Suppressor macrophage (primary cell): Measurements from ENCODE around the gene CREBRF.
A peak's percentile ranks its signal among the peaks of the same experiment; 100 is the strongest.
"Not testable (repeated sequence)": the region's sequence is repeated elsewhere in the genome, so short reads cannot be mapped to it uniquely, and the experiment has no call there.

Experiments used
- DNase-seq, 4 experiments: peaks; one replicate each; pipeline ENCODE4 v3.0.0-alpha.2; 2020 to 2022

Gene CREBRF

GRCh38 chr5:173089581-173089980, 33.4 kb downstream of the CREBRF start:
- no peak for DNase-seq

DNA sequence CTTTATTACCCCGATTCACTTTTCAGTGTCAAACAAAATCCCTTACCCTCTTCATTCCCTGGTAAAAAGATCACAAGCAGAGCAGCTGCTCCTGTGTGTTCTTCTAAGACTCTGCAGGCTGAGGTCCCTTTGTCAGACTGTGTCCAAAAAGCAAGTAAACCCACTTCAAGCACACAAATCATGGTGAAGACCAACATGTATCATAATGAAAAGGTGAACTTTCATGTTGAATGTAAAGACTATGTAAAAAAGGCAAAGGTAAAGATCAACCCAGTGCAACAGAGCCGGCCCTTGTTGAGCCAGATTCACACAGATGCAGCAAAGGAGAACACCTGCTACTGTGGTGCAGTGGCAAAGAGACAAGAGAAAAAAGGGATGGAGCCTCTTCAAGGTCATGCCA, 34.5 kb downstream of the CREBRF start:
- no peak for DNase-seq

DNA sequence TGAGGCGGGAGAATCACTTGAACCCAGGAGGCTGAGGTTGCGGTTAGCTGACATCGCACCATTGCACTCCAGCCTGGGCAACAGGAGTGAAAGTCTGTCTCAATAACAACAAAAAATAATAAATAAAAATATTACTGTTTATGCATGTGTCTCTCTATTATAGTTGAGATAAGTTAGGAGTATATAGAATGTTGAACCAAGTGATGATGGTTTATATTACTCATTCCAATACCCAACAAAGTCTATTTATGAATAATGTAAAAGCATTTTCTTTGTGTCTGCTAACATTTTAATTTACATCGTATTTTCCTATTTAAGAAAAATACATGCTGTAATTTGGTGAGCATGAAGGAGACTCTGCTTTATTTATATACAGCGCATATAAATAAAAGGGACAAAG, 35.8 kb downstream of the CREBRF start:
- DNase-seq, result no peak

DNA sequence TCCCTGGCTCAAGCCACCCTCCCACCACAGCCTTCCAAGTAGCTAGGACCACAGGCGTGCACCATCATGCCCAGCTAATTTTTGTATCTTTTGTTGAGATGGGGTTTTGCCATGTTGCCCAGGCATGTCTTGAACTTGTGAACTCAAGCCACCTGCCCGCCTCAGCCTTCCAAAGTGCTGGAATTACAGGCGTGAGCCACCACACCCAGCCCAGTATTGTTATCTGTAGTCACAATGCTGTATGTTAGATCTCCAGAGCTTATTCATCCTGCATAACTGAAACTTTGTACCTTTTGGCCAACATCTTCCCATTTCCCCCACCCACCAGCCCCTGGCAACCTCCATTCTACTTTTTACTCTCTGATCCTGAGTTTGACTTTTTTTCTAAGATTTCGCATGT, 37.5 kb downstream of the CREBRF start:
- DNase-seq, result no peak

DNA sequence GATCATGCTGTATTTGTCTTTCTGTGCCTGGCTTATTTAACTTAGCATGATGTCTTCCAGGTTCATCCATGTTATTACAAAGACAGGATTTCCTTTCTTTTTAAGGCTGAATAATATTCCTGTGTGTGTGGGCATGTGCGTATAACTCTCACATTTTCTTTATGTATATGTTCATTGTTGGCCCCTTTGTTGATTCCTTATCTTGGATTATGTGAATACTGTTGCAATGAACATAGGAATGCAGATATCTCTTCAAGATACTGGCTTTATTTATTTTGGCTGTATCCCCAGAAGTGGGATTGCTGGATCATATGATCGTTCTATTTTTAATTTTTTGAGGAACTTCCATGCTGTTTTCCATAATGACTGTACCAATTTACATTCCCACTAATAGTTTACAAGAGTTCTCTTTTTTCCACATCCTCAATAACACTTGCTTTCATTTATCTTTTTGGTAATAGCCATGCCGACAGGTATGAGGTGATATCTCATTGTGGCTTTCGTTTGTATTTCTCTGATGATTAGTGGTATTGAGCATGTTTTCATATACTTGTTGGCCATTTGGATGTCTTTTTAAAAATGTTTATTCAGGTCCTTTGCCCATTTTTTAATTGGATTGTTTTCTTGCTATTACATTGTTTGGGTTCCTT, 38.0 kb downstream of the CREBRF start:
- peak in 2 of 4 experiments; percentile 23 to 26 for DNase-seq

DNA sequence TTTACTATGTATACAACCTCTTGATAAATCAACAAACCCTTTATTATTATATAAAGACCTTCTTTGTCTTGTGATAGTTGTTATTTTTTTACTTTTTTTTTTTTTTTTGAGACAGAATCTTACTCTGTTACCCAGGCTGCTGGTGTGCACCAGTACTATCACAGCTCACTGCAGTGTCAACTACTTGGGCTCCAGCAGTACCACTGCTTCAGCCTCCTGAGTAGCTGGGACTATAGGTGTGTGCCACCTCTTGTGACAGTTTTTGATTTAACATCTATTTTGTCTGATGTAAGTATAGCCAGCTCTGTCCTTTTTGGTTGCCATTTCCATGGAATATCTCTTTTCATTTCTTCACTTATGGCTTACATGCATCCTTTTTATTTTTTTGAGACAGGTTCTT, 42.6 kb downstream of the CREBRF start:
- no peak for DNase-seq

DNA sequence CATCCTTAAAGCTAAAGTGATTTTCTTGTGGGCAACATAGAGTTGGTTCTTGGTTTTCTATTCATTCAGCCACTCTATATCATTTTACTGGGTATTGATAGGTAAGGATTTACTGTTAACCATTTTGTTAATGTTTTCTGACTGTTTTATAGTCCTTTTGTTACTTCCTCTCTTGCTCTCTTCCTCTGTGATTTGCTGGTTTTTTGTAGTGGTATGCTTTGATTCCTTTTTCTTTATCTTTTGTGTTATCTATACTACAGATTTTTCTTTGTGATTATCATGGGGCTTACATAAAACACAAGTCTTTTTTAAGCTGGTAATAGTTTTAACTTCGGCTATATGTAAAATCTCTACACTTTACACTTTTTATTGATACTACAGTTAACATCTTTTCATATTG, 43.3 kb downstream of the CREBRF start:
- DNase-seq, result no peak

GRCh38 chr5:173101245-173101644, 45.1 kb downstream of the CREBRF start:
- no peak for DNase-seq

- no peak for DNase-seq
Measured at GRCh38 chr5:173103411-173103810, 47.3 kb downstream of the CREBRF start.

GRCh38 chr5:173108914-173109313, 52.8 kb downstream of the CREBRF start:
- no peak for DNase-seq

DNA sequence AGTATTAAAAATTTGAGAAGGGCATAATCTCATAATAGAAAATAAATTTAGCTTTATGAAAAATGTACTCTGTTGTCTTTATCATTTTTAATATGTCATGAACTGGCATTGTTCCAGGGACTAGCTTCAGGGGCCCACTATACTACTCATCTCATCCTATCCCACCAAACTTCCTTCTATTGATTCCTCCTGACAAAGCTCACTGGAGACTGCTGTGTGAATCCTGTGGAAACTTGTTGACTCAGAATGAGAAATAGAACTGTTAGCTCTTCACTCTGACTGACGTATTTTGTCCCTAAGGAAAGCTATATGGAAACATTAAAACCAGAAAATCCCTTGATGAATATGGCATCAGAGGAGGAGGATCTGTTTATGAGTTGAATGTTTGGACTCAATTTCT, 58.4 kb downstream of the CREBRF start:
- no peak for DNase-seq

GRCh38 chr5:173119719-173120118, 63.6 kb downstream of the CREBRF start:
- no peak for DNase-seq

- DNase-seq, result no peak
Measured at GRCh38 chr5:173123416-173123815, 67.3 kb downstream of the CREBRF start.

- DNase-seq, result not testable (repeated sequence)
Measured at GRCh38 chr5:173132166-173132565, 76.0 kb downstream of the CREBRF start.

DNA sequence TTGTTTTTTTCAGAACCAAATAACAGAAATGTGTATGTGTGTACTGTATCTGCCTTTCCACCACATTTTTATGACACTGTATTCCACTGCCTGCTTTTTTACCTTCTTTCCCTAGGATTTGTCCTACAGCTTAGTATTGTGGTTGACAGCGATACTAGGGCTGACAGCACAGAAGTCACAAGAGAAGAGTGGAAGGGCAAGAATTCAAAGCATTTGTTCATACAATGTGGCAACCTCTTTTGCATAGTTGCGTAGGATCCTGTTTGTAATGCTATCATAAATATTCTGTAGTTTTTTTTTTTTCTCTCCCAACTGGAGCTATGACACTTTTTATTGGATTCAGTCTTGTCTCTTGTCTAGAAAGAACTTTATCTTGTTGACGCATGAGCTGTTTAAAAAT, 82.6 kb downstream of the CREBRF start:
- no peak for DNase-seq

- no peak for DNase-seq
Measured at GRCh38 chr5:173139631-173140030, 83.5 kb downstream of the CREBRF start.

DNA sequence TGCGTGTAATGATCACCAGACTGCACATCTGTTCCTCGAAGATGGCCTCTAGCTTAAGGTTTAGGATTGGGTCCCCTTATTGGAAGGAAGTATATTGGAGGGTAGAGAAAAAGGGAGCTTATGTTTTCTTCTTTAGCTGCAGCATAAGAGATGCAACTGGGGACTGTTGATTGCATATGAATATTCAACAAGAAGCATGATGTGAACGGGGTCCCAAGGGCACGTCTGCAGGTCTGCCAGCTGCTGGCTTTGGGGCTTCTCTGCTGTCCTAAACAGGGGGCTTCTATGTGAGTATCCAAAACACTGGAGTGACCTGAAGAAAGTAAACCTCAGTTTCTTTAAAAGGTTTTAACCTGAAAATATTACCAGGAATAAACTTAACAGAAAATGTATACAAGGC, 84.6 kb downstream of the CREBRF start:
- no peak for DNase-seq

GRCh38 chr5:173143567-173143966, 87.4 kb downstream of the CREBRF start:
- no peak for DNase-seq

GRCh38 chr5:173144200-173145176, 88.3 kb downstream of the CREBRF start, which contains the start of gene BNIP1:
Gene BNIP1, plus strand, starts transcription at chr5:173144531. Its CDS starts 15 bp downstream, at chr5:173144546.
- peak; percentile 96 to 98 (median 98) for DNase-seq

DNA sequence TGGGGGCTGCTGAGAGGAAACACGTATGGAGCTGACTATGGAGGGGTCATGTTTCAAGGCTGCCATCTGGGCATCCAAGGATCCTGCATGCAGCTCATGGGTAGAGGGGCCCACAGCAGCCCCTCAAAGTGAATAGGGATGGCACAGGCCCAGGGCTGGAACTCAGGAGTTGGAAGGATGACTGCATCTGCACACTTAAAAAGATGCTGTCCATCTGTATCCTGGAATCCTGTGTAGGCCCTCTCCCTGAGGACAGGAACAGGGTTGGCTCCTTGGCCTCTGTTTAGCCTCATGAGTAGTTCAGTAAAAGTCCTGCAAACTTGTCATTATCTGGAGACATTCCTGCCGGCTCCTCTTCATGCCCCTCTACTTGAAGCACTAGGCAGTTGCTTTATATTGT, 92.2 kb downstream of the CREBRF start:
- DNase-seq, result no peak

GRCh38 chr5:173152547-173152946, 96.4 kb downstream of the CREBRF start:
- no peak for DNase-seq

- DNase-seq, result no peak
Measured at GRCh38 chr5:173153842-173154241, 97.7 kb downstream of the CREBRF start.

DNA sequence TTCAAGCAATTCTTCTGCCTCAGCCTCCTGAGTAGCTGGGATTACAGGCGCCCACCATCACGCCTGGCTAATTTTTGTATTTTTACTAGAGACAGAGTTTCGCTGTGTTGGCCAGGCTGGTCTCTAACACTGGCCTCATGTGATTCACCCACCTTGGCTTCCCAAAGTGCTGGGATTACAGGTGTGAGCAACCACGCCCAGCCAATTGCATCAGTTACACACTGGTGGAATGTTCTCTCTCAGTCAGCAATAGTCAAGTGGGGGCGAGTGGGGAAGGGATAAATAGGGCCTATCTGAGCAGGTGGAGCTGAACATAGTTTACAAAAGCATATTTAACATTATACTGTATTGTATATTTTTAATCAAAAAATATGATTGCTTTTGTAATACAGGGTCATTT, 98.5 kb downstream of the CREBRF start:
- not testable (repeated sequence) for DNase-seq

DNA sequence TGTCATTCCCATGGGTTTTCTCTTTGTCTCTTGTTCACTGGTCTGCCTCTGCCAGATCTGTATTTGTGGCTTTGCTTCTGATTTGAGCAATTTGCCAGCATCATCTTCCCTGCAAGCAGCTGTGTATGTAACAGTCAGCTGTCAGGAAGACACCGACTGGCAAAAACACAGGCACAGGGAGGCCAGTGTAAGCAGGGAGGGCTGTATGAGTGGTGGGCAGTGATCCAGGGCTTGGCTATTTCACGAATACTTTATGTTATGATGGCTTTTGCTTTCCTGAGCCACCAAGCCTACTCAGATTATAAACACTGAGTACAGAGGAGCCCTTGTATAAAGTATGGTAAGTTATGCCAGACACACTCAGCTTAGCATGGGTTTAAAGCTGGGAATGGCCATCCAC, 99.8 kb downstream of the CREBRF start:
- no peak for DNase-seq
